HG03432 (cell line): Measurements from ENCODE around the gene SLC30A1.
"Not testable (repeated sequence)": the region's sequence is repeated elsewhere in the genome, so short reads cannot be mapped to it uniquely, and the experiment has no call there.

Source experiments
- ATAC-seq: cut with Tn5 transposase; IDR thresholded peaks from one replicate; pipeline ENCODE4 v1.9.1; 2021; ENCODE audit warnings: mild to moderate bottlenecking, moderate library complexity; ENCODE audit not compliant: unreplicated experiment

The SLC30A1 gene

GRCh38 chr1:211551638-211552460, 27.1 kb downstream of the SLC30A1 start:
- ATAC-seq = no peak

DNA sequence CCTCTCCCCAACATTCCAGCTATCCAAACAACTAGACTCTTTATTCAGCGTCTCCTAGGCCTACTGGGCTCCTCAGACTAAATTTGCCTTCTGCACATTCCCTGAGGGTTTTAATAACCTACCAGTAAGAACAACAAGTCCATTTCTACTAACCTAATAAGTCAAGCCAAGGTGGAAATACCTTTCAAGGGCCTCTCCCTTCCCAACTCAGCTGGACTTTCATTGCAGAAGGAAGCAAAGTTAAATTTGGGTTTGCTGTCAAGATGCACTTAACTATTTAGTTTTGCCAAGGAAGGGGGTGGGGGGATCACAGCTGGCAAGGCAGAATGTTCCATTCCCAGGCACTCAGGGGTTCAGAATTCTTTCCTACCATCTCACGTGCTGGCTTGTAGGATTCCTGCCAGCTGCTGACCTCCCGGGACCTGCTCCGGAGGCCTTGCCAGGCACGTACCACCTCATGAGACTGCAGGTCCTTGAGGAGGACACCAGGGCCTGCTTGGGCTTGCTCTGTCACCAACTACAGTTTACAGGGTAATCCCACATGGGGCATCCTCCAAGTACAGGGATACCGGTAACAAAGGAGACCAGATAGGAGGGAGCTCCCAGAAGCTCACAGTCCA, 29.8 kb downstream of the SLC30A1 start:
- no peak for ATAC-seq

GRCh38 chr1:211548321-211549091, 30.5 kb downstream of the SLC30A1 start:
- ATAC-seq = no peak

DNA sequence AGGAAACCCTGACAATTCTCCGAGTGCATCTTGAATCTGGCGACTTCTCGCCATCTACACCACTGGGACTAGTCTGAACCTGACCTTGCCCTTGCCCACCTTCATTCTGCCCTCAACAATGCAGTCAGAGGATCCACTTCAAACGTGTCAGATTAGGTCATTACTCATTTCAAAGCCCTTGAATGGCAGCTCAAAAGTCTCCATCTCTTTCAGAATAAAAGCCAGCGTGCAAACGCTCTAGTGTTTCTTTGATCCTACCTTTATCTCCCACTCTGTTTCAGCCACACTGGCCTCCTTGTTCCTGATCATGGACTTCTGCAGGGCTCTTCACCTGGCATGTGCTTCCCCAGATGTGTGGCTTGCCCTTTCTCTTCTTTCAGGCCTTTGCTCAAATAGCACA, 31.3 kb downstream of the SLC30A1 start:
- no peak for ATAC-seq

DNA sequence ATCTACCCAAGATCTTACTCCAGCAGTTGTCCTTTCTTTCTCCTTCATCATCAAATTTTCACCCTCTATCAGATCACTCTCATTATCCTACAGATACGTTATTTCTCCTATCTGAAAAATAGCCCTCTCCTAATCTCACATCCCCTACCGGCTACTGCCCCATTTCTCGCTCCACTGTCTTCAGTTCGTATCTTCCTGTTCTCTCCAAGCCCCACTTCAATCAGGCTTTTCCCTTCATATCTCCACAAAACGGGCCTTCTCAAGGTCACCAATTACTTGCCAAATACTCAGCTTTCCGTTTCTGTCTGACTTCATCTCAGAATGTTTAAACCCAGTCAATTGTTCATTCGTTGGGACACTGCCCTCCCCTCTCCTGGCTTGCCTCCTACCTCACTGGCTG, 32.4 kb downstream of the SLC30A1 start:
- no peak for ATAC-seq

DNA sequence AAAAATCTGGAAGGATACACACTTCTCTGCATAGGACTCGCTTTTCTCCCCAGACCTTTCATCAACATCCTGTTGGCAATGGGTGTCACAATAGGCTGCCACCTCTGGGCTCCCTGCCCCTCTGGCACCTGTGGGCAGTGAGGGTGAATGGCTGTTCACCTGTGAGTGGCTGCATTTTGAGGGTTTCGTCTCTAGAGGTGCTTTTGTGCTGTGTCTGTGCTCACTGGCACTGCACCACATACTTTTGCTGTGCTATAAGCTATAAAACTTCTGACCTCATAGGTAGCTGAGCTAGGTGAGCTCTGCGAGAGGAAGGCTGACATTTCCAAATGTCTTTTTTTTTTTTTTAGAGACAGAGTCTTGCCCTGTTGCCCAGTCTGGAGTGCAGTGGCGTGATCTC, 35.9 kb downstream of the SLC30A1 start:
- no peak for ATAC-seq

DNA sequence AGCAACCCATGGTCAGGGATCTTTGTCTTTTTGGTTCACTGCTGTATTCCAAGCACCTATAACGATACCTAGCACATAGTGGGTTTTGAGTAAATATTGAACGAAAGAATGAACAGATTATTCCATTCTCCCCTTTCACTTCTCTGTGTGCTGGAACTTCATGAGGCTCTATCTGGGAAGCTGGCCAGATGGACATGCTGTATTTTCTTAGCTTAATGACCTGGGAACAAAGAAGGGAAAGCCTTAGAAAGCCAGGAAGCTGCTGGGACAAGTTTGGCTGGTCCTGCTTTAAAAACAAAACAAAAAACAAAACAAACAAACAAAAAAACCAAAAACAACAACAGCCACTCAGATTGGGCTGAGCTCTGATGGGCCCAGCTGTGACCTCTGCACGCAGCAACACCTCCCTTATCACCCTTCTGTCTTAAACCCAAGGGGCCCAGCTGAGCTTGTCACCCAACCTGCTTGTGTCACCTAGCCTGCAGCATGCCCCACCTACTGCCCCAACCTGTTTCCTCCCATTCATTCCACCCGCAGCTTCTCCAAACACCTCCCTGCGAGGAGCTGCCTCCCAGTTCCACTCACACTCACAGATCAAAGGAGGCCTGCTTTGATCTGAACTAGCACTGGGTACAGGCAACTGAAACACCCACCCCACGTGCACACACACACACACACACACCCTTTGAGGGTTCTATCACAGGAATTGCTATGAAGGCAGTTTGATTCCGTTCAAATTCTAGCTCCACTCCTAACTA, 37.1 kb downstream of the SLC30A1 start:
- ATAC-seq = no peak

GRCh38 chr1:211541278-211541677, 37.7 kb downstream of the SLC30A1 start:
- ATAC-seq = no peak

DNA sequence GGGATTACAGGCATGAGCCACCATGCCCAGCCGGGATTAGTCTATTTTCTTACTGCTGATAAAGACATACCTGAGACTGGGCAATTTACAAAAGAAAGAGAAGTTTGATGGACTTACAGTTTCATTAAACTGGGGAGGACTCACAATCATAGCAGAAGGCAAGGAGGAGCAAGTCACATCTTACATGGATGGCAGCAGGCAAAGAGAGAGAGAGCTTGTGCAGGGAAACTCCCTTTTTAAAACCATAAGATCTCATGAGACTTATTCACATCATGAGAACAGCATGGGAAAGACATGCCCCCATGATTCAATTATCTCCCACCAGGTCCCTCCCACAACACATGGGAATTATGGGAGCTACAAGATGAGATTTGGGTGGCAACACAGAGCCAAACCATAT, 38.1 kb downstream of the SLC30A1 start:
- not testable (repeated sequence) for ATAC-seq

GRCh38 chr1:211538287-211538686, 40.7 kb downstream of the SLC30A1 start:
- ATAC-seq = no peak

DNA sequence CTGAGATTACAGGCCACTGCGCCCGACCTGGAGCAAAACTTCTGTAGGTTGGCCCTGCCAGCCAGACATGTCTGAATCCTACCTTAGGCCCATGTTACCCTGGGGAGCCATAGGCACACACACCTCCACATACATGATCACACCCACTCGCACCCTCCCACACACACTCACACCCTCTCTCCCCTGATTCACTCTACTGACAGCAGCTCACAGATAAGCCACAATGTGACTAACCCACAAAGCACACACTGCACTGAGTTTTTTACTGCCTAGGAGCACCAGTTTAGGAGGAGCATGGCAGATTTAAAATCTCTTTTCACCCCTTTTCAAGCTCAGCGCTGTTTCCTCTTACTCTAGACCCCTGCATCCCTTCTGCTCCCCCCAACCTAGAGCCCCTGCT, 41.7 kb downstream of the SLC30A1 start:
- no peak for ATAC-seq

GRCh38 chr1:211536606-211537005, 42.4 kb downstream of the SLC30A1 start:
- ATAC-seq = no peak

- ATAC-seq = no peak
Measured at GRCh38 chr1:211535346-211535745, 43.6 kb downstream of the SLC30A1 start.

GRCh38 chr1:211534545-211535291, 44.2 kb downstream of the SLC30A1 start:
- ATAC-seq = no peak

- ATAC-seq = no peak
Measured at GRCh38 chr1:211532088-211532444, 46.9 kb downstream of the SLC30A1 start.

GRCh38 chr1:211531194-211532087, 47.5 kb downstream of the SLC30A1 start:
- ATAC-seq = no peak

DNA sequence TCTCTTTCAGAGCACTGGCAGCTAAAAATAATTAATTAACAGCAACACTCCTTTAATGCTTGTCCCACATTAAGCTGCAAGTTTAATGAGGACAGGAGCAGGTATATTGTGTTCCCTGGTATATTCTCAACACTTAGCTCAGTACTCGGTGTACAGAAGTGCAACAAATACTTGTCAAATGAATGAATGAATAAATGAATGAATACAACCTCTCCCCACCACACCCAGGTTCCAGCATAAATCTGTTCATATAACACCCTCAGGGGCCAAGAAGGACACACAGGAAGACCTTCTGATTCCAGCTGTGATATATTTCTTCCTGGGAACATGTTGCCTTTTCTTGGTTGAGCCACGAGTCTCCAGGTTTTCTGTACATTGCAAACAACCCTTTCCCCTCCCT, 48.9 kb downstream of the SLC30A1 start:
- no peak for ATAC-seq

- ATAC-seq = no peak
Measured at GRCh38 chr1:211529453-211529852, 49.5 kb downstream of the SLC30A1 start.

- ATAC-seq = no peak
Measured at GRCh38 chr1:211529011-211529410, 50.0 kb downstream of the SLC30A1 start.
